HS-27A (cell line): ENCODE data around the gene AKR1C4.

Experiments used
- DNase-seq: peaks from one replicate; pipeline ENCODE4 v3.0.0-alpha.2; 2012; ENCODE audit warnings: low read depth, missing footprints

Gene AKR1C4

DNA sequence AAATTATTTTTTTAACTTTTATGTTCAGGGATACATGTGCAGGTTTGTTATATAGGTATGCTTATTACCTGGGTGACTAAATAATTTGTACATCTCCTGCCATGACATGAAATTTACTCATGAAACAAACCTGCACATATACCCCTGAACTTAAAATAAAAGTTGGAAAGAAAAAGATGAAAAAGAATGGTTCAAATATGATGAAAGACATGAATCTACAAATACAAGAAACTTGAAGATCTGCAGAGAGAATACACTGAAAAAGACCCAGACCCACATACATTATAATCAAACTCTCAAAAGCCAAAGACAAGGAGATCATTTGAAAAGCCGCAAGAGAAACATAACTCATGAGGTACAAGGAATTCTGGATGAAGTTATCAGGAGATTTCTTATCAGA is 70.2 kb downstream of the AKR1C4 start:
- DNase-seq, result no peak

- no peak for DNase-seq
These were observed 71.6 kb downstream of the AKR1C4 start for GRCh38 chr10:5268234-5268633.
